Heart left ventricle (tissue), 16 donors: Measurements from ENCODE around the gene TTC6. TPM values are rescaled to one million over a fixed set of nuclear protein-coding genes. Genes with fewer than 3 reads are reported as not detected.

Source experiments
- ATAC-seq, 4 donors: fragments of 200-7000 bp; cut with Tn5 transposase; one replicate each; pipeline ENCODE4 v1.9.1; 2020 to 2022; ENCODE audit warnings: moderate library complexity in 4 of 4, mild to moderate bottlenecking in 3 of 4, moderate number of reproducible peaks in 1 of 4
- DNase-seq, 5 donors: peaks; one replicate each; pipeline ENCODE4 v3.0.0-alpha.2; 2020
- H3K27ac ChIP-seq, 12 donors: fragments of 200-600 bp; sonication (generic) in 4 of 12; one replicate each; pipeline versions ENCODE4 v1.5.0 to v1.8.0; 2016 to 2022; ENCODE audit warnings: mild to moderate bottlenecking in 2 of 12
- H3K27me3 ChIP-seq, 9 donors: fragments of 200-600 bp; sonication (generic) in 2 of 9; one replicate each; pipeline versions ENCODE4 v1.5.1 to v1.8.0; 2016 to 2022; ENCODE audit warnings: mild to moderate bottlenecking in 3 of 9
- H3K36me3 ChIP-seq, 9 donors: fragments of 200-600 bp; sonication (generic) in 2 of 9; one replicate each; pipeline versions ENCODE4 v1.5.0 to v1.8.0; 2018 to 2022; ENCODE audit warnings: mild to moderate bottlenecking in 2 of 9
- H3K4me1 ChIP-seq, 12 donors: fragments of 200-600 bp; sonication (generic) in 4 of 12; one replicate each; pipeline versions ENCODE4 v1.5.0 to v1.8.0; 2016 to 2022; ENCODE audit warnings: mild to moderate bottlenecking in 3 of 12
- H3K4me3 ChIP-seq, 12 donors: fragments of 200-600 bp; sonication (generic) in 4 of 12; one replicate each; pipeline versions ENCODE4 v1.5.0 to v1.8.0; 2017 to 2022; ENCODE audit warnings: mild to moderate bottlenecking in 9 of 12, moderate library complexity in 4 of 12
- H3K9me3 ChIP-seq, 12 donors: fragments of 200-600 bp; sonication (generic) in 4 of 12; one replicate each; pipeline versions ENCODE4 v1.5.0 to v1.8.0; 2016 to 2022; ENCODE audit warnings: mild to moderate bottlenecking in 1 of 12
- CTCF ChIP-seq, 12 donors: fragments of 200-600 bp; sonication (generic) in 4 of 12; IDR thresholded peaks; one replicate each; pipeline versions ENCODE4 v1.5.0 to v1.8.0; 2018 to 2022; ENCODE audit warnings: antibody characterized with exemption in 12 of 12, mild to moderate bottlenecking in 5 of 12
- POLR2A ChIP-seq, 2 donors: fragments of 450-650 bp; IDR thresholded peaks; one replicate each; pipeline ENCODE4 v1.6.1; 2017; ENCODE audit warnings: antibody characterized with exemption in 2 of 2, mild to moderate bottlenecking in 2 of 2, moderate library complexity in 2 of 2
- WGBS, 4 donors: extraction: QIAGEN DNeasy Blood & Tissue Kit in 2 of 4; methylation state at CpG; one replicate each; pipeline versions ENCODE4 v1.1.5 to v1.1.7; 2013 to 2018; 5-methylcytosine and 5-hydroxymethylcytosine counted together
- intact Hi-C, 10 donors: fragments of 100-400 bp; cut with DNase I; formaldehyde crosslinking; loops; one replicate each; pipeline versions ENCODE4 v1.11.1 to v1.14.2; 2022
- polyA plus RNA-seq, 2 donors: library from polyadenylated mRNA; stranded (reverse); fragments of 200-250 nt; gene quantifications; one replicate each; pipeline ENCODE4 v1.2.3, GENCODE V29; 2013
- total RNA-seq, 9 donors: library from RNA; depleted of rRNA in 2 of 9; stranded (reverse); fragments of >200 nt in 2 of 9; fragmentation: NEBNext Ultra II Directional in 3 of 9; extraction: Animal tissue kit (Norgen Biotek cat#: 25700) in 3 of 9; gene quantifications; one replicate each; pipeline versions ENCODE4 v1.1.0 to v1.2.4, GENCODE V29; 2016 to 2023
- donor health status: ischemic (EF 13 %, LVEDD 7.1; RV severe dilation, severe dysfunction).
- donor health status: healthy with polysubstance abuse.
- donor health status: DM: no; HTN: yes; CAD: no.
- donor health status: DM: no; HTN: no; CAD: no.
- donor health status: ischemic (EF 25% LVEDD 6.9; RV normal size, moderate dysfunction).
- donor health status: ischemic (EF 25% LVEDD 5.7; RV mildly dilated, moderate dysfunction).
- donor health status: healthy.
- donor health status: DM: yes; HTN: yes; CAD: no.
- donor health status: ischemic (EF 35%, LVEDD 5.7; RV mildly dilated, moderate dysfunction).
- donor health status: nonischemic (EF 11% LVEDD 7.7; RV severe dilation, severe dysfunction).
- donor health status: DM: yes; HTN: yes; CAD: no.
- donor health status: PGD.
- donor health status: ischemic (EF 29% LVEDD 5.4; RV normal size, mild dysfunction).
- donor health status: nonischemic (EF 23%, LVEDD 6.1; RV moderate dilation, normal function).

TTC6 gene
- total and polyA plus RNA-seq, 11 donors, result not detected

GRCh38 chr14:37563189-37563588, 32.2 kb upstream of the TTC6 start:
- TF ChIP-seq CTCF (IDR thresholded peaks at IDR 0.05), result no peak
- TF ChIP-seq POLR2A (IDR thresholded peaks at IDR 0.05), result no peak
- no peaks in the 10 kb centered on the region for H3K36me3 ChIP-seq
- H3K4me3 ChIP-seq, result no peak overlapping the region
- H3K27me3 ChIP-seq, result no peaks in the 10 kb centered on the region
- DNase-seq (no peak), ATAC-seq (no peak)
- no peaks in the 10 kb centered on the region for H3K4me1 ChIP-seq
- H3K9me3 ChIP-seq, result no peaks in the 10 kb centered on the region
- no peak overlapping the region for H3K27ac ChIP-seq
- 73 to 84% (median 75%) methylated on average over 2 of the region's 2 CpGs for WGBS, 4 donors
- intact Hi-C loops, result no loop called here

GRCh38 chr14:37565550-37565949, 29.9 kb upstream of the TTC6 start:
- ATAC-seq (no peak), DNase-seq (no peak)
- Histone ChIP-seq H3K27ac (no peak overlapping the region), H3K27me3 (no peaks in the 10 kb centered on the region), H3K4me1 (no peaks in the 10 kb centered on the region), H3K9me3 (no peaks in the 10 kb centered on the region), H3K4me3 (no peak overlapping the region), H3K36me3 (no peaks in the 10 kb centered on the region)
- intact Hi-C loops, result no loop called here
- WGBS, 4 donors, result 73 to 95% (median 83%) methylated on average over 1 of the region's 1 CpG
- TF ChIP-seq POLR2A (IDR thresholded peaks at IDR 0.05), result no peak
- no peak for TF ChIP-seq CTCF (IDR thresholded peaks at IDR 0.05)

- no peaks in the 10 kb centered on the region for H3K36me3 ChIP-seq
- H3K9me3 ChIP-seq, result no peaks in the 10 kb centered on the region
- WGBS, 4 donors, result 27 to 45% (median 41%) methylated on average over 3 of the region's 3 CpGs
- no peak for TF ChIP-seq CTCF (IDR thresholded peaks at IDR 0.05)
- TF ChIP-seq POLR2A (IDR thresholded peaks at IDR 0.05), result no peak
- intact Hi-C loops, result no loop called here
- H3K27ac ChIP-seq, result no peak overlapping the region
- ATAC-seq (no peak), DNase-seq (no peak)
- H3K4me3 ChIP-seq, result no peak overlapping the region
- H3K4me1 ChIP-seq, result no peaks in the 10 kb centered on the region
- H3K27me3 ChIP-seq, result peaks cover 0 to 4% (median 0%) of the 10 kb centered on the region in 9 donors
Measured at GRCh38 chr14:37566811-37567371, 28.5 kb upstream of the TTC6 start.

- no peaks in the 10 kb centered on the region for H3K9me3 ChIP-seq
- intact Hi-C loops, result no loop called here
- no peaks in the 10 kb centered on the region for H3K4me1 ChIP-seq
- no peak overlapping the region for H3K27ac ChIP-seq
- 73 to 92% (median 90%) methylated on average over 7 of the region's 7 CpGs for WGBS, 4 donors
- no peak for ATAC-seq
- no peak for TF ChIP-seq CTCF (IDR thresholded peaks at IDR 0.05)
- TF ChIP-seq POLR2A (IDR thresholded peaks at IDR 0.05), result no peak
- H3K36me3 ChIP-seq, result no peaks in the 10 kb centered on the region
- peaks cover 0 to 13% (median 0%) of the 10 kb centered on the region in 9 donors for H3K27me3 ChIP-seq
- H3K4me3 ChIP-seq, result no peak overlapping the region
- no peak for DNase-seq
Measured at GRCh38 chr14:37569729-37570128, 25.7 kb upstream of the TTC6 start.
